MM.1S (cell line): ENCODE data around the gene SPRED2.

Experiments
- DNase-seq: peaks from one replicate; pipeline ENCODE4 v3.0.0-alpha.2; 2015
- H2AFZ ChIP-seq: fragments of 300-600 bp; sonication (generic); 2 replicates; pipeline ENCODE4 v1.6.0; 2016; ENCODE audit warnings: antibody characterized with exemption, low read length
- H3F3A ChIP-seq: fragments of 300-600 bp; sonication (generic); 2 replicates; pipeline ENCODE4 v1.6.1; 2016; ENCODE audit warnings: mild to moderate bottlenecking, antibody characterized with exemption, low read length, moderate library complexity, mixed read lengths; ENCODE audit not compliant: insufficient read depth
- H3K27ac ChIP-seq: fragments of 300-600 bp; sonication (generic); 2 replicates; pipeline ENCODE4 v1.5.1; 2016; ENCODE audit warnings: mild to moderate bottlenecking, low read length
- H3K27me3 ChIP-seq: fragments of 300-600 bp; sonication (generic); replicated peaks from 2 replicates; pipeline ENCODE4 v1.6.0; 2016; ENCODE audit warnings: low read length; ENCODE audit not compliant: insufficient read depth
- H3K36me3 ChIP-seq: fragments of 300-600 bp; sonication (generic); replicated peaks from 2 replicates; pipeline ENCODE4 v1.6.1; 2016; ENCODE audit warnings: mild to moderate bottlenecking, low read length, mixed read lengths; ENCODE audit not compliant: insufficient read depth
- H3K4me1 ChIP-seq: fragments of 300-600 bp; sonication (generic); 2 replicates; pipeline ENCODE4 v1.6.1; 2016; ENCODE audit warnings: low read length, mixed read lengths
- H3K4me2 ChIP-seq: fragments of 300-600 bp; sonication (generic); 2 replicates; pipeline ENCODE4 v1.6.0; 2016; ENCODE audit warnings: low read depth, low read length
- H3K4me3 ChIP-seq: fragments of 300-600 bp; sonication (generic); 2 replicates; pipeline ENCODE4 v1.5.1; 2016; ENCODE audit warnings: low read length, mixed read lengths
- H3K79me2 ChIP-seq: fragments of 300-600 bp; sonication (generic); 2 replicates; pipeline ENCODE4 v1.6.1; 2016; ENCODE audit warnings: mixed run types, low read length, mixed read lengths
- H3K9ac ChIP-seq: fragments of 300-600 bp; sonication (generic); 2 replicates; pipeline ENCODE4 v1.6.1; 2016; ENCODE audit warnings: low read length, mixed read lengths
- H3K9me2 ChIP-seq: fragments of 300-600 bp; sonication (generic); replicated peaks from 2 replicates; pipeline ENCODE4 v1.6.1; 2016; ENCODE audit warnings: mild to moderate bottlenecking, low read length, mixed read lengths; ENCODE audit not compliant: insufficient read depth
- H3K9me3 ChIP-seq: fragments of 300-600 bp; sonication (generic); replicated peaks from 2 replicates; pipeline ENCODE4 v1.6.1; 2016; ENCODE audit warnings: mild to moderate bottlenecking, low read length, mixed read lengths; ENCODE audit not compliant: insufficient read depth
- H4K20me1 ChIP-seq: fragments of 300-600 bp; sonication (generic); 2 replicates; pipeline ENCODE4 v1.6.1; 2016; ENCODE audit warnings: mild to moderate bottlenecking, low read length, moderate library complexity, mixed read lengths; ENCODE audit not compliant: insufficient read depth
- EZH2 ChIP-seq: fragments of 300-600 bp; sonication (generic); optimal IDR thresholded peaks from 2 replicates; pipeline ENCODE3; 2017; ENCODE audit warnings: low read depth, mild to moderate bottlenecking, antibody characterized with exemption, low read length, mixed read lengths
- EZH2phosphoT487 ChIP-seq: fragments of 300-600 bp; sonication (generic); IDR thresholded peaks from 2 replicates; pipeline ENCODE4 v1.6.1; 2018; ENCODE audit warnings: antibody characterized with exemption, low read length
- TF ChIP-seq, protein P1 (sequence below): fragments of 300-600 bp; sonication (generic); IDR thresholded peaks from 2 replicates; pipeline ENCODE4 v1.5.1; 2016; ENCODE audit warnings: antibody characterized with exemption, low read length, mixed read lengths

Gene SPRED2

DNA sequence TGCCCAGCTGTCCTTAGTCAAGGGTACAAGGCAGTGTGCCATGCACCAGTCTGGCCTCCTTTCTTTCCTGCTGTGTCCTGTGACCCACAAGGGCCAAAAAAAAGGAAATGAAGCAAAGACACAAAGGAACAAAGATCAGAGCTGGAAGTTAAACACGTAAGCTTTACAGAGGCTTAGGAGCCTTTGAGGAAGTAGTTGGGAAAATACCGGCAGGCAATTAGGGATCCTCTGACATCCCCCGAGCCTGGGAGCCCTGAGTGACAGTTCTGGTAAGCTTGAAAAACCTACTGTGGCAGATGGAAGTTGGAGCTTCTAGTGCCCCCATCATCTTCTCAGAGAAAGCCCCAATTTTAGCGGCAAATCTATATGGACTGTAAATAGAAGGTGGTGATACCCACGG is 78.5 kb downstream of the SPRED2 start:
- TF ChIP-seq EZH2phosphoT487 = no peak
- TF ChIP-seq, protein P1, sequence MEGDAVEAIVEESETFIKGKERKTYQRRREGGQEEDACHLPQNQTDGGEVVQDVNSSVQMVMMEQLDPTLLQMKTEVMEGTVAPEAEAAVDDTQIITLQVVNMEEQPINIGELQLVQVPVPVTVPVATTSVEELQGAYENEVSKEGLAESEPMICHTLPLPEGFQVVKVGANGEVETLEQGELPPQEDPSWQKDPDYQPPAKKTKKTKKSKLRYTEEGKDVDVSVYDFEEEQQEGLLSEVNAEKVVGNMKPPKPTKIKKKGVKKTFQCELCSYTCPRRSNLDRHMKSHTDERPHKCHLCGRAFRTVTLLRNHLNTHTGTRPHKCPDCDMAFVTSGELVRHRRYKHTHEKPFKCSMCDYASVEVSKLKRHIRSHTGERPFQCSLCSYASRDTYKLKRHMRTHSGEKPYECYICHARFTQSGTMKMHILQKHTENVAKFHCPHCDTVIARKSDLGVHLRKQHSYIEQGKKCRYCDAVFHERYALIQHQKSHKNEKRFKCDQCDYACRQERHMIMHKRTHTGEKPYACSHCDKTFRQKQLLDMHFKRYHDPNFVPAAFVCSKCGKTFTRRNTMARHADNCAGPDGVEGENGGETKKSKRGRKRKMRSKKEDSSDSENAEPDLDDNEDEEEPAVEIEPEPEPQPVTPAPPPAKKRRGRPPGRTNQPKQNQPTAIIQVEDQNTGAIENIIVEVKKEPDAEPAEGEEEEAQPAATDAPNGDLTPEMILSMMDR = no peak
- TF ChIP-seq EZH2 = no peak
- no peak overlapping the region for H3K27ac ChIP-seq
- peaks cover 12% of the 10 kb centered on the region for H4K20me1 ChIP-seq

DNA sequence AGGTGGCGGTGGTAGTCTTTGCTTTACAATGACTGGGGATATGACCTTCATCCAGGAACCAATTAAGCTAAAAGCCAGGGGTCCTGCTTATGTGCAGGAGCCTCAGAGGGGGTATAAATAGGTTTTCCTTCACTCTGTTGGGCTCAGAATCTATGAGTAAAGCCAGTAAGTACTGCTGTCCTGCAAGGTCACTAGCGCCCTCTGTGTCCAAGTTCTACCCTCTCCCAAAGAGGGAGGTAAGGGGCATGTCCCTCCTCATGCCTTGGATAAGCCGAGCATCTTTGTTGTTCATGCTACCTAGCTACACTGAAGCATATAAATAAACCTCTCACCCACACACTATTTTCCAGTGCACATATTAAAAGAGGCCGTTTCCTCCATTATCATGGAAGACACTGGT is 79.4 kb downstream of the SPRED2 start:
- peaks cover 19% of the 10 kb centered on the region for H3F3A ChIP-seq
- TF ChIP-seq, protein P1 = no peak
- TF ChIP-seq EZH2phosphoT487 (no peak), EZH2 (no peak)
- H3K9me3 ChIP-seq = no peaks in the 10 kb centered on the region
- no peak overlapping the region for H3K9ac ChIP-seq
- no peak overlapping the region for H3K4me3 ChIP-seq
- no peak overlapping the region for H3K27ac ChIP-seq
- DNase-seq = no peak
- peaks cover 43% of the 10 kb centered on the region for H3K4me1 ChIP-seq
- H3K27me3 ChIP-seq = no peaks in the 10 kb centered on the region
- no peaks in the 10 kb centered on the region for H3K36me3 ChIP-seq
- H3K4me2 ChIP-seq = no peak overlapping the region
- no peak overlapping the region for H2AFZ ChIP-seq
- peaks cover 95% of the 10 kb centered on the region for H3K79me2 ChIP-seq
- H3K9me2 ChIP-seq = no peaks in the 10 kb centered on the region
- H4K20me1 ChIP-seq = peaks cover 12% of the 10 kb centered on the region

More for the DNA sequence above, 78.5 kb downstream of the SPRED2 start:
- Histone ChIP-seq H3K9ac (no peak overlapping the region), H3K9me3 (no peaks in the 10 kb centered on the region), H3K36me3 (no peaks in the 10 kb centered on the region), H3K4me3 (no peak overlapping the region), H3K79me2 (peaks cover 94% of the 10 kb centered on the region), H3F3A (peaks cover 28% of the 10 kb centered on the region), H2AFZ (no peak overlapping the region), H3K27me3 (no peaks in the 10 kb centered on the region), H3K9me2 (no peaks in the 10 kb centered on the region), H3K4me1 (peaks cover 51% of the 10 kb centered on the region), H3K4me2 (no peak overlapping the region)
- no peak for DNase-seq

DNA sequence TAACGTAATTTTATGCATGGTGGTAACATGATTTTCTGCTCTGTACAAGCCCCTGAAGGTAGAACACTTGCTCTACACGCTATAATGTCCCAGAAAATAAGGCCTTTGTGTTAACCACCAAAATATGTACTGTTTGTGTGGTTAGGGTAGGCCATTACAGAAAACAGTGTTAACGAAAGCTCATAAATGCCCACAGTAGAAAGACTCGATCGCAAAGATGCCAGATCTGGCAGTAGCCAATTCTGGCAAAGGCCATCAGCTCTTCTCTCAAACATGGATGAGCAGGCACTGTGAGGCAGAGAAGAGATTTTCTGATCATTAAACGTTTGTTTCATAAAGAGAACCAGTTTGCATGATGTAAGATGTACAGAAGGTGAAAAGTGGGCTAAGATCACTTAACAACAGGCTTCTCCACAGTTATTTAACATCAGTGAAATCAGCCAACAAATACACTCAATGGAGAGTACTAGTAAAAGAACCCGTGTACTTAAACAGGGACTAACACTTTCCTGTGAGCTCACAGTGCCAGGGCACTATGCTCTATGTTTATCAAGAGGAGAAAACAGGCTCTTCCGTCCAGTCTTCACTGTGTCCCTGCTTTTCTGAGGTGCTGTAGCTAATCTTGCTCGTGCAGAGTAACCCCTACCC is 80.3 kb downstream of the SPRED2 start:
- TF ChIP-seq EZH2phosphoT487 = no peak
- TF ChIP-seq, protein P1 = no peak
- no peak for TF ChIP-seq EZH2
- Histone ChIP-seq H3K36me3 (no peaks in the 10 kb centered on the region), H3K79me2 (peaks cover 99% of the 10 kb centered on the region)

More for the DNA sequence above, 80.3 kb downstream of the SPRED2 start:
- no peak for DNase-seq
- Histone ChIP-seq H3F3A (peaks cover 9% of the 10 kb centered on the region), H3K27me3 (no peaks in the 10 kb centered on the region), H3K4me3 (no peak overlapping the region), H2AFZ (no peak overlapping the region), H3K4me1 (peaks cover 35% of the 10 kb centered on the region), H3K9me2 (no peaks in the 10 kb centered on the region), H3K27ac (no peak overlapping the region), H3K4me2 (no peak overlapping the region), H3K9me3 (no peaks in the 10 kb centered on the region), H3K9ac (no peak overlapping the region), H4K20me1 (peaks cover 12% of the 10 kb centered on the region)
